T-helper 1 cell treated with Interleukin-12 subunit alpha and Interleukin-12 subunit beta and Interleukin-4 antibody, amounts not matched to agents 30 ng/mL and 1 ng/mL, for 36 hours (primary cell): ENCODE measurements around the gene CRLF3. TPM values are rescaled to one million over a fixed set of nuclear protein-coding genes. Genes with fewer than 3 reads are reported as not detected.
"Not testable (repeated sequence)": the region's sequence is repeated elsewhere in the genome, so short reads cannot be mapped to it uniquely, and the experiment has no call there.

ENCODE experiments used
- intact Hi-C: fragments of 100-400 bp; cut with micrococcal nuclease; formaldehyde crosslinking; loops from one replicate; pipeline ENCODE4 v1.15.1; 2024
- total RNA-seq: library from RNA; stranded (reverse); gene quantifications from 2 replicates; pipeline ENCODE4 v1.2.3, GENCODE V29; 2022

Gene CRLF3
- total RNA-seq, 1 donor from 2014 or later: 60.7 TPM

DNA sequence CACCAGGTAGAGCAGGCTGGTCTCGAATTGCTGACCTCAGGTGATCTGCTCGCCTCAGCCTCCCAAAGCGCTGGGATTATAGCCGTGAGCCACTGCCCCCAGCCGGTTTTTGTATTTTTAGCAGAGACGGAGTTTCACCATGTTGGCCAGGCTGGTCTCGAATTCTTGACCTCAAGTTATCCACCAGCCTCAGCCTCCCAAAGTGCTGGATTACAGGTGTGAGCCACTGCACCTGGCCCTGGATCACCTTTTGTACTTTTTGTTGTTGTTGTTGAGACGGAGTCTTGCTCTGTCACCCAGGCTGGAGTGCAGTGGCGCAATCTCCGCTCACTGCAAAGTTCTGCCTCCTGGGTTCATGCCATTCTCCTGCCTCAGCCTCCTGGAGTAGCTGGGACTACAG, 71.2 kb downstream of the CRLF3 start:
- intact Hi-C loops: not testable (repeated sequence)

DNA sequence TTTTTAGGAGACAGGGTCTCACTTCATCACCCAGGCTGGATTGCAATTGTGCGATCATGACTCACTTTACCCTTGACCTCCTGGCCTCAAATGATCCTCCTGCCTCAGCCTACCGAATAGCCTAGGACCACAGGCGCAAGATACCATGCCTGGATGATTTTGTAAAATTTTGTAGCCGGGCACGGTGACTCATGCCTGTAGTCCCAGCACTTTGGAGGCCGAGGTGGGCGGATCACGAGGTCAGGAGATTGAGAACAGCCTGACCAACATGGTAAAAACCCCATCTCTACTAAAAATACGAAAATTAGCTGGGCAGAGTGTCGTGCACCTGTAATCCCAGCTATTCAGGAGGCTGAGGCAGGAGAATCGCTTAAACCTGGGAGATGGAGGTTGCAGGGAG, 73.5 kb downstream of the CRLF3 start:
- intact Hi-C loops: not testable (repeated sequence)

DNA sequence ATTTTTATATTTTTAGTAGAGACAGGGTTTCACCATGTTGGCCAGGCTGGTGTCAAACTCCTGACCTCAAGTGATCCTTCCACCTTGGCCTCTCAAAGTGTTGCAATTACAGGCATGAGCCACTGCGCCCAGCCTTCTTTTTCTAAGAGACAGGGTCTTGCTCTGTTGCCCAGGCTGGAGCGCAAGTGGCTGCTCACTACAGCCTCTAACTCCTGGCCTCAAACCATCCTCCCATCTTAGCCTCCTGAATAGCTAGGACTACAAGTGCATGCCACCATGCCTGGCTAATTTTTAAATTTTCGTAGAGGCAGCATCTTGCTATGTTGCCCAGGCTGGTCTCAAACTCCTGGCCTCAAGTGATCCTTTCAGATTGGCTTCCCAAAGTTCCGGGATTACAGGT, 76.9 kb downstream of the CRLF3 start:
- intact Hi-C loops: not testable (repeated sequence)

DNA sequence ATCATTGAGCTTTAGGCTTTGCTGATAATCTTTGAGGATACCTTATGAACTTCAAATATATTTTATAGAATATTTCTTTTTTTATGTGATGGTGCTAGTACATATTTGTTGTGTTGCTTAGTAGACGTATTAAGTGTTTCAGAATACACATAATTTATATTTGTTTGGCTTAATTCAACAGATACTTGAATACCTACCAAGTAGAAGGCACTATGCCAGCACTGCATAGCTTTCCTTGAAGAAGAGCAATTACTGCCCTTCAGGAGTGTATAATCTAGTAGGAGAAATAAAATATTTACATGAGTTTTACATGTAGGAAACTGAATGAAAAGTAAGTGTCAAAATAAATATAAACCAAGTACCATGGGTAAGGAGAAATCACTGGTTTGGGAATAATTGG, 81.8 kb downstream of the CRLF3 start:
- intact Hi-C loops: not testable (repeated sequence)

DNA sequence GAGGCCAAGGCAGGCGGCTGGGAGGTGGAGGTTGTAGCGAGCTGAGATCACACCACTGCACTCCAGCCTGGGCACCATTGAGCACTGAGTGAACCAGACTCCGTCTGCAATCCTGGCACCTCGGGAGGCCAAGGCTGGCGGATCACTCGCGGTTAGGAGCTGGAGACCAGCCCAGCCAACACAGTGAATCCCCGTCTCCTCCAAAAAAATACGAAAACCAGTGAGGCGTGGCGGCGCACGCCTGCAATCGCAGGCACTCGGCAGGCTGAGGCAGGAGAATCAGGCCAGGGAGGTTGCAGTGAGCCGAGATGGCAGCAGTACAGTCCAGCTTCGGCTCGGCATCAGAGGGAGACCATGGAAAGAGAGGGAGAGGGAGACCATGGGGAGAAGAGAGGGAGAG, 88.1 kb downstream of the CRLF3 start:
- intact Hi-C loops: not testable (repeated sequence)

DNA sequence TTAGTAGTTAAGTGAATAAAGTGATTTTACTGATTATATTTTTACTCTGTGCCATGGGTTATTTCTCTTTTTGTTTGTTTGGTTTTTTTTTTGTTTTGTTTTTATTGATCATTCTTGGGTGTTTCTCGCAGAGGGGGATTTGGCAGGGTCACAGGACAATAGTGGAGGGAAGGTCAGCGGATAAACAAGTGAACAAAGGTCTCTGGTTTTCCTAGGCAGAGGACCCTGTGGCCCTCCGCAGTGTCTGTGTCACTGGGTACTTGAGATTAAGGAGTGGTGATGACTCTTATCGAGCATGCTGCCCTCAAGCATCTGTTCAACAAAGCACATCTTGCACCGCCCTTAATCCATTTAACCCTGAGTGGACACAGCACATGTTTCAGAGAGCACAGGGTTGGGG, 88.8 kb downstream of the CRLF3 start:
- intact Hi-C loops: not testable (repeated sequence)

DNA sequence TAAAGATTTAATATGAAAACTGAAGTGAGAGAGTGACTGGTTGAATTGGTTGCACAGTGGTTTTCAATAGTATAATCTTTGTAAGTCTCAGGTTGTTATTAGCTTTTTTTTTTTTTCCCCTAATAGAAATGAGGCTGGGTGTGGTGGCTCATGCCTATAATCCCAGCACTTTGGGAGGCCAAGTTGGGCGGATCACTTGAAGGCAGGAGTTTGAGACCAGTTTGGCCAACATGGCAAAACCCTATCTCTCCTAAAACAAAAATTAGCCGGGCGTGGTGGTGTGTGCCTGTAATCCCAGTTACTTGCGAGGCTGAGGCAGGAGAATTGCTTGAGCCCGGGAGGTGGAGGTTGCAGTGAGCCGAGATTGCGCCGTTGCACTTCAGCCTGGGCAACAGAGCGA, 89.3 kb downstream of the CRLF3 start:
- intact Hi-C loops: not testable (repeated sequence)

DNA sequence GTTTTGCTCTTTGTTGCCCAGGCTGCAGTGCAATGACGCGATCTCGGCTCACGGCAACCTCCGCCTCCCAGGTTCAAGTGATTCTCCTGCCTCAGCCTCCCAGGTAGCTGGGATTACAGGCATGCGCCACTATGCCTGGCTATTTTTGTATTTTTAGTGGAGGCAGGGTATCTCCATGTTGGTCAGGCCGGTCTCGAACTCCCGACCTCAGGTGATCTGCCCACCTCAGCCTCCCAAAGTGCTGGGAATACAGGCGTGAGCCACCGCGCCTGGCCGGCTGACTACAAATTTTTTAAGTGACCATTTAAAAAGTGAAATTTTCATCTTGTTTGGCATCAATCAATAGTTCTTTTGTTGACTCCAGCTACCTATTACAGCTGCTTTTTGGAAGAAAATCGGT, 90.3 kb downstream of the CRLF3 start:
- intact Hi-C loops: loop anchor here (5.0 kb wide), 4 partner anchors 53 to 578 kb away; partner anchors contain the start of genes CRLF3 and EVI2B

Other genes starting within 250 kb of the CRLF3 start
- 21.1 and 22.2 TPM in 2 replicates for gene ATAD5, start 7.3 kb upstream of the CRLF3 start, total RNA-seq
- 13.7 and 20.7 TPM in 2 replicates for gene TEFM, start 81.5 kb upstream of the CRLF3 start, total RNA-seq
- 0.59 and 1.2 TPM in 2 replicates for gene ADAP2, start 97.3 kb upstream of the CRLF3 start, total RNA-seq
- gene RNF135, start 146.3 kb upstream of the CRLF3 start, total RNA-seq: 6.7 and 8.3 TPM in 2 replicates